ES-I3 (cell line): ENCODE data around the gene C11orf86.

Experiments
- H3K36me3 ChIP-seq: 2 replicates; pipeline ENCODE4 v1.6.1; 2013; ENCODE audit warnings: mild to moderate bottlenecking, low read length, control low read depth, moderate library complexity; ENCODE audit not compliant: insufficient read depth
- H3K4me1 ChIP-seq: 2 replicates; pipeline ENCODE4 v1.6.1; 2013; ENCODE audit warnings: mild to moderate bottlenecking, control low read depth, low read length; ENCODE audit not compliant: insufficient read depth
- H3K9ac ChIP-seq: 2 replicates; pipeline ENCODE4 v1.6.1; 2013; ENCODE audit warnings: low read depth, mild to moderate bottlenecking, low read length, moderate library complexity
- H3K9me3 ChIP-seq: 2 replicates; pipeline ENCODE4 v1.6.1; 2013; ENCODE audit warnings: mild to moderate bottlenecking, low read length, moderate library complexity; ENCODE audit not compliant: control insufficient read depth, insufficient read depth

Gene C11orf86

DNA sequence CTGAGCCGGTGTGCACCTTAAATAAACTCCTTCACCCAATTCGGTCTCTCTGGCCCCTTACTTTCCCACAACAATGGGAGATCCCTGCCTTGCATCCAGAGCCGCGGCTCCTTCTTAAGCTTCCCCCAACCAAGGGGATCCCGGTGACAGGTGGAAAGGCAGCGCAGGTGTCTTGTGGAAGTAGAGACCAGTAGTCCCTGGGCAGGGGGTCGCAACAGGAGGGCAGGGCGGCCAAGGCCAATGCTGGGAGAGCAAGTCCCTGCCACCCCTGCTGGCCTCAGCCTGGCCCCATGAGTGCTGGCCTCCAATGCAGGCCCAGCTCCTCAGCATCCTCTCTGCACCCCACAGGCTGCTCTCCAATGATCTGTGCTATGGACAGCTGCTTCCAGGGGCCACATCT is 39.9 kb downstream of the C11orf86 start:
- Histone ChIP-seq H3K9ac (no peak overlapping the region), H3K4me1 (no peaks in the 10 kb centered on the region), H3K9me3 (no peaks in the 10 kb centered on the region), H3K36me3 (no peaks in the 10 kb centered on the region; the same call in 1 of the 2 replicates)

DNA sequence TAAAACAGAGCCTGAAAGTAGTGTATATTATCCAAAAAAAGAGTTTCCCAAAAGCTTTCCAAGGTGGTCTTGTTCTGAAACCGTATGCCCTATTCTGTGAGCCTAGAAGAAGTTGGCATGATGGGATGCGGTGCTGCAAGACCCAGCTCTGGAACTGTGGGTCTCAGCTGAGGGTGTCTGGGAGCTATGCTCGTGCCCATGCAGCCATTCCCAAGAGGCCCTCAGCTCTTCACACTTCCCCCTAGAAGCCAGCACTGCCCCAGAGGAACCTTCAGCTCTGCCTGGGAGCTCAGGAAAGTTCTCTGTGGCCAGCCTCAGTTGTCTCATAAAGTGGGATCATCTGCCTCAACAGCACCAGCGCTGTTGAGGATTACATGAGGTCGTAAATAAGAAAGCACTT is 41.4 kb downstream of the C11orf86 start:
- Histone ChIP-seq H3K4me1 (no peaks in the 10 kb centered on the region), H3K9ac (no peak overlapping the region)

DNA sequence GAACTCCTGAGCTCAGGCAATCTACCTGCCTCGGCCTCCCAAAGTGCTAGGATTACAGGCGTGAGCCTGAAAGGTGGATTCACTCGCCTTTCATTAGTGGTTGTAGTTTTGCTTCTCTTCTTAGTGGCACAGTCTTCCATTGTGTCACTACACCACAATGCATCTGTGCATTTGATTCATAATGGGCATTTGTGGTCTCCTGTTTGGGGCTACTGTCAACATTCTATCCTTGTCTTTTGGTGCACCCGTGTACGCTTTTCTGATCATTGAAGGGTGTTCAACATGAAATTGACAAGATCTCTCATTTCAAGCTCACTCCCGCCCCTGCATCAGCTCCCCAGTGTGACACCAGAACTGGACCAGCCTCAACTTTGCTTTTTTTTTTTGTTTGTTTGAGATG is 45.8 kb downstream of the C11orf86 start:
- H3K4me1 ChIP-seq, result no peaks in the 10 kb centered on the region; the same call in 1 of the 2 replicates
- peaks cover 3% of the 10 kb centered on the region; the same call in 1 of the 2 replicates for H3K9me3 ChIP-seq
- H3K36me3 ChIP-seq, result no peaks in the 10 kb centered on the region
- H3K9ac ChIP-seq, result no peak overlapping the region

More for the DNA sequence above, 41.4 kb downstream of the C11orf86 start:
- H3K9me3 ChIP-seq, result no peaks in the 10 kb centered on the region
- no peaks in the 10 kb centered on the region; the same call in 1 of the 2 replicates for H3K36me3 ChIP-seq

DNA sequence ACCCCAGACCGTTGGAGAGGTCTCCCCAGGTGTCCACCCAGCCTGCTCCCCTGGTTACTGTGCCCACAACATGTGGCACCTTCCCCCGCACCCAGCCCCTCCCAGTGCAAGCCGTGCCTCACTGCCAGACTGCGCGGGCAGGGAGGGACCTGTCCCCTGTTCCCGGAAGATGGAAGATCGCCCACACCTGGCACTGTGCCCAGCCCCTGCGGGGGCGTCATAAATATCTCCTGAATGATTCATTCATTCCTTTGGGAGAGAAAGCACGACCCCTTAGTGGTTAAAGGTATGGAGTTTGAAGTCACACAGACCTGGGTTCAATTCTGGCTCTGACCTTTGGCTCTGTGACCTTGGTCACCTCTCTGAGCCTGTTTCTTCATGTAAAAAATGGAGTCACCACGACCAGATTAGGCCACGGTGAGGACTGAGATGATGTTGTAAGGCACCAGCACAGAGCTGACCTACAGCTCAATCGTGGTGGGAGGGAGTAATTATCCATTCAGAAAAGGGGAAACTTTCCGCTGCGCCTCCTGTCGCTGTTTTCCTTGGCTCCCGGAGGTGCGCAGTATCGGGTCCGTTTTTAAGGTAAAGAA is 47.3 kb downstream of the C11orf86 start:
- peaks cover 3% of the 10 kb centered on the region; the same call in 1 of the 2 replicates for H3K9me3 ChIP-seq
- peak overlapping the region; percentile 32; the same call in 1 of the 2 replicates for H3K9ac ChIP-seq
- no peaks in the 10 kb centered on the region; the same call in 1 of the 2 replicates for H3K4me1 ChIP-seq
- H3K36me3 ChIP-seq, result no peaks in the 10 kb centered on the region

DNA sequence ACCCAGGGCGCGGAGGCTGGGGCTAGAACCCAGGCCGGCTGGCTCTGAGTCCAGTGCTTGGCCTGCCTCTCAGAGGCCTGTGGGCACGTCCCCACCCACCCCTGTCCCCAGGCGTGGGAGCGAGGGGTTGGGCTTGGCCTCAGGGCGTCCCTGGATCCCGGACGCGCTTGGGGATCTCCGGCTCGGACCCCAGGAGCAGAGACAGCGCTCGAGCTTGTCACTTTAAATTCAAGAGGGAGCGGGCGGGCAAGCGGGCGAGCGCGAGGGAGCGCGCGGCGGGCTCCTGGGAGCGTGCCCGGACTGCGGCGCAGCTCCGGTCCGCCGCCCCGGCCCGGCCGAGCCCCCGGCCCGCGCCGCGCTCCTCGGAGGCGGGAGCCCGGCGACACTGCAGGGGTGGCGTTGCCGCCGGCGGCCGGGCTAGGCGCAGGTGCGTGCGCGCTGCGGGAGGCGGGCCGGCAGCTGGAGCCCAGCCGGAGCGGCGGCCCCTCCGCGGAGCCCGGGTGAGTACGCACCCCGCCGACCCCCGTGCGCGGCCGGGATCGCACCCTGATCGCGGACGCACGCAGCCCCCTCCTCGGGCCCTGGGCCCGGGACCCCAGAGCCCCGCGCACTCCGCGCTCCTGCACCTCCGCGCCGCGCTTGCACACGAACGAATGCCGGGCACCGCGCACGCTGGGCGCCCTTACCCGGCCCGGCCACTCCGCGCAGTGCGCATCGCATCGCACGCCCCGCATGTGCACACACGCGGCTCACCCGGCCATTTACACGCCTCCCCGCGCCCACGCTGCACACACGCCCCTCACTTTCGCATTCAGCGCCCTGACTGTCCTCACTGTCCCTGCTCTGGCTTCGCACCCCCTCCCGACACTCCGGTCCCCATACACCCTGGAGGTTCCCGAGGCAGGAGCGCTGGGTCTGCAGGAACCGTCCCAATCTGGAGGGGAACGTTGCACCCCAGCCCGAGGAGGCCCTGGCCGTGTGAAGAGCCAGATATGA is 48.2 kb downstream of the C11orf86 start, which contains the start of gene SYT12:
TSS of gene SYT12 (plus strand) at position 174 of the 996 bp plus-strand sequence. CDS start 7,011 bp downstream, outside the sequence.
- Histone ChIP-seq H3K9me3 (peaks cover 3% of the 10 kb centered on the region; the same call in 1 of the 2 replicates), H3K4me1 (peaks cover 3% of the 10 kb centered on the region), H3K36me3 (no peaks in the 10 kb centered on the region), H3K9ac (peak within 1 kb of the TSS; percentile 32)

DNA sequence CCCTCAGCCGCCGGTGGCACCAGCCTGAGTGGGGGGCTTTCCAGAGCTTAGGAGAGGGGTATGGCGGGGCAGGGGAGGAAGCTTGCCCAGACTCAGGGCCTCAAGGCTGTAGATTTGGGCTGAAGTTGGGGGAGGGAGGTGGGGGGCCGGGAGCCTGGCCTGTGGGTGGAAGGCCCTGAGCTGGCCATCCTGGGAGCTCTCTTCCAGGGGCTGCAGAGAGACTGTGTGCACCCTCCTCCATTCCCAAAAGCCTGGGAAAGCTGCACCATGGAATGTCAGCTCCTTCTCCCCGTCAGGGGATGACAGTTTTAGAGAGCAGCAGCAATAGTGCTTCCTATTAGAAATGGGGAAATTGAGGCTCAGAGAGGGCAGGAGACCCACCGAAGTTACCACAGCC is 48.9 kb downstream of the C11orf86 start:
- H3K36me3 ChIP-seq, result no peaks in the 10 kb centered on the region
- H3K9ac ChIP-seq, result peak overlapping the region; percentile 32; the same call in 1 of the 2 replicates
- H3K4me1 ChIP-seq, result peaks cover 10% of the 10 kb centered on the region
- H3K9me3 ChIP-seq, result peaks cover 3% of the 10 kb centered on the region; the same call in 1 of the 2 replicates

DNA sequence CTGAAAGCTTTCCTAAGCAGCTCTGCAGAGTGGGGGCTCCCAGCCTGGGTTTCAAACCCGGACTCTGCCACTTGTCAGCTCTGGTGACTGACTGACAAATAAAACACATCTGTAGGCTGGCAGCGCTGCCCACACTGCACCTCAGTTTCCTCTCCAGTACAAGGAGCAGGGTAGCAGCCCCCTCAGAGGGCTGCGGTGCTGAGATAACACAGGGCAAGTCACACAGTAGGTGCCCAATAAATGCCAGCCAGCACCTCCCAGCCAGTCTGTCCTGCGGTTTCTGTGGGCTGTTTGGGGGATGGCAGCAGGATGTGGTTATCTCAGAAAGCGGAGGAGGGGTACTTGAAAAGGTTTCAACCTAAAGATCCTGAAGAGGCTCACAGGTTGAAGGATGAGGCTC is 49.3 kb downstream of the C11orf86 start:
- H3K9ac ChIP-seq, result no peak overlapping the region

DNA sequence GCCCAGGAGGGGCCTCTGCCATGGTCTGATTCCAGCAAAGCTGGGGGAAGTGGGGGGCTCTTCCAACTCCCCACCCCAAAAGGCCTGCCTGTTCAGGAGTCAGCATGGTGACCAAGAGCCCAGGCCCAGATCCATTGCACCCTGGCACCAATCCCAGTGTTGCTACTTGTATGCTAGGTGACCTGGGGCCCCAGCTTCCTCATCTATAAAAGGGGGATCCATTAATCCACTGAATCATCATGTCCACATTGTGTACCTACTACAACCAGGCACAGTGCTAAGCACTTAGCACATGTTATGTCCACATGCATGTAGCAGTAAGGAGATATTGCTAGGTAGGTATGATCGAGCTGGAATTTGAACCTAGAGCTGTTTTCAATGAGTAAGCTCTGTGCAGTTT is 49.9 kb downstream of the C11orf86 start:
- no peak overlapping the region for H3K9ac ChIP-seq
- peaks cover 11% of the 10 kb centered on the region for H3K4me1 ChIP-seq
- H3K9me3 ChIP-seq, result peaks cover 3% of the 10 kb centered on the region; the same call in 1 of the 2 replicates
- H3K36me3 ChIP-seq, result no peaks in the 10 kb centered on the region

More for the DNA sequence above, 49.3 kb downstream of the C11orf86 start:
- no peaks in the 10 kb centered on the region for H3K36me3 ChIP-seq
- peaks cover 11% of the 10 kb centered on the region for H3K4me1 ChIP-seq
- H3K9me3 ChIP-seq, result peaks cover 3% of the 10 kb centered on the region; the same call in 1 of the 2 replicates

DNA sequence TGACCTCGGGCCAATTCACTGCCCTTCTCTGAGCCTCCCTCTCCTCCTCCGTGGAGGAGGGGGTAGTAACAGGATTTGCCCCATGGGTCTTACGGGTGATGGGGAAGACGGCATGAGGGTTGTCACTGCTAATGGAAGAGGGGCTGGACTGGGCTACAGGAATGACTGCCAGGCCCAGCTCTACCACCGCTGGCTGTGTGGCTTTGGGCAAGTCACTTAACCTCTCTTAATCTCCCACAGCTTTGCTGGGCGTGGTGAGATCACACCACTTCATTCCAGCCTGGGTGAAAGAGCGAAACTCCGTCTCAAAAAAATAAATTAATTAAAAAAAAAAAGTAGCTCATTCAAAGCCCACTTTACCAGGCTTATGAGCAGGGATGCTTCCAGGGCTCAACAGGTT is 50.6 kb downstream of the C11orf86 start:
- no peak overlapping the region for H3K9ac ChIP-seq
- peaks cover 3% of the 10 kb centered on the region; the same call in 1 of the 2 replicates for H3K9me3 ChIP-seq
- no peaks in the 10 kb centered on the region for H3K36me3 ChIP-seq
- H3K4me1 ChIP-seq, result peaks cover 11% of the 10 kb centered on the region
